ENCODE measurements around the gene AGAP3. TPM values are rescaled to one million over a fixed set of nuclear protein-coding genes. Genes with fewer than 3 reads are reported as not detected.

AGAP3 gene
- total RNA-seq, 1 donor from 2014 or later: 152 TPM

DNA sequence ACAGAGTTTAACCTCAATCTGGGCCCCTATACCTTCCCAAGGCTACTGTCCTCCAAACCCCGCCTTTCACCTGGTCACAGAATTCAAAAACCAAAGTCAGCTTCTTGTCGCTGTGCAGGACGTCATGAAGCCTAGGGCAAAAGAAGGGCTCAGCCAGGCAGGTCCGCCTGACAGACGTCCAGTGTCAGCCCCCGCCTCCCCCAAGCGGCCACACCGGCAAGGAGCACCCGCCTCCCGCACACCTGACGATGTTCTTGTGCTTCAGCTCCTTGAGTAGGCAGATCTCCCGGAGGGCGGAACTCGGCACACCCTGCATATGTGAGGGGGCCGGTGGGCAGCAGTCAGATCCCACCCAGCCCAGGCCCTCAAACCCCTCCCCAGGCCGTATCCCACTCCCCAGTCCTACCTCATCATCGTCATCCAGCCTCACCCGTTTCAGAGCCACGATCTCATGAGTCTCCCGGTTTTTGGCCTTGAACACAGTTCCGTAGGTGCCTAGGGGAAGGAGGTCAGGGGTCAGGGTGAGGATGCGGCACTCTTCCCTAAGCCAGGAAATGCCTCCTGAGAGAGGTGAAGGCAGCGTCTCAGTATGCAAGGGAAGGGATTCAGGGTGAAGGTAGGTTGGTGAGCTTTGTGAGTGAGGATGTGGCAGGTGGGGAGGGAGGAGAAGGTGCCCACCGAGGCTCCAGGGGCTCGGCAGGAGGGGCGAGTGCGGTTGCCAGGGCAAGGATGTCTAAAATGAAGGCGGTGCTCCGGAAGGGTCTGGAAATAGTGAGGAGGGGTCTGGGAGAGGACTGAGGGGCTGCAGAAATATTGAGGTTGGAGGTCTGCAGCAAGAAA lies 29.4 kb upstream of the AGAP3 start:
- DNase-seq (no peak), ATAC-seq (no peak)
- Histone ChIP-seq H3K27ac (peak overlapping the region; percentile 98), H3K36me3 (no peaks in the 10 kb centered on the region), H3K9me3 (no peaks in the 10 kb centered on the region), H3K4me1 (peaks cover 35% of the 10 kb centered on the region), H3K27me3 (no peaks in the 10 kb centered on the region), H3K4me3 (peak overlapping the region; percentile 84)
- TF ChIP-seq, protein P1, sequence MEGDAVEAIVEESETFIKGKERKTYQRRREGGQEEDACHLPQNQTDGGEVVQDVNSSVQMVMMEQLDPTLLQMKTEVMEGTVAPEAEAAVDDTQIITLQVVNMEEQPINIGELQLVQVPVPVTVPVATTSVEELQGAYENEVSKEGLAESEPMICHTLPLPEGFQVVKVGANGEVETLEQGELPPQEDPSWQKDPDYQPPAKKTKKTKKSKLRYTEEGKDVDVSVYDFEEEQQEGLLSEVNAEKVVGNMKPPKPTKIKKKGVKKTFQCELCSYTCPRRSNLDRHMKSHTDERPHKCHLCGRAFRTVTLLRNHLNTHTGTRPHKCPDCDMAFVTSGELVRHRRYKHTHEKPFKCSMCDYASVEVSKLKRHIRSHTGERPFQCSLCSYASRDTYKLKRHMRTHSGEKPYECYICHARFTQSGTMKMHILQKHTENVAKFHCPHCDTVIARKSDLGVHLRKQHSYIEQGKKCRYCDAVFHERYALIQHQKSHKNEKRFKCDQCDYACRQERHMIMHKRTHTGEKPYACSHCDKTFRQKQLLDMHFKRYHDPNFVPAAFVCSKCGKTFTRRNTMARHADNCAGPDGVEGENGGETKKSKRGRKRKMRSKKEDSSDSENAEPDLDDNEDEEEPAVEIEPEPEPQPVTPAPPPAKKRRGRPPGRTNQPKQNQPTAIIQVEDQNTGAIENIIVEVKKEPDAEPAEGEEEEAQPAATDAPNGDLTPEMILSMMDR (IDR thresholded peaks at IDR 0.05): no peak
- intact Hi-C loops (cut with DNase I): no loop called here

DNA sequence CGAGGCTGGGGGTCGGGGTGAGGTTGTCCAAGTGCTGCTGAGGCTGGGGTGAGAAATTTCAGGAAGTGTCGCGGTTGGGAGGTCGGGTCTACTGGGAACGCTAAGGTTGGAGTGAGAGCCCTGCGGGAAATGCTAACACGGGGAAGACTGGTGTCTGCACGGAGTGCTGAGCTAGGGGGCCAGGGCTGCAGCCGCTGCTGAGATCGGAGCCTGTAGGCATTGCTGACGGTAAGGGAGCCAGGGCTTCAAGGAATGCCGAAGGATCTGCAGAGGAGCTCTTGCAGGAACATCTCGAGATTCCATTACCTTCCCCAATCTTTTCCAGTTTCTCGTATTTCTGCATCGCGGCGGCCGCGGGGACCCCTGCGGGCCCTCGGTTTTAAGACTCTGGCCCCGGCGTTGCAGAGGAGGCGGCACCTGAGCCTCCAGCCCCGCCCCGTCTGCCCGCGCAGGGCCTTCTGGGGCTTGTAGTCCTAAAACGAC lies 28.7 kb upstream of the AGAP3 start, which contains the start of gene CDK5:
TSS of gene CDK5 (minus strand) at position 392 of the 483 bp plus-strand sequence. CDS start at position 343, 49 bp downstream.
- TF ChIP-seq, protein P1 (IDR thresholded peaks at IDR 0.05): no peak
- peaks cover 36% of the 10 kb centered on the region for H3K4me1 ChIP-seq
- DNase-seq (no peak), ATAC-seq (no peak)
- H3K27me3 ChIP-seq: no peaks in the 10 kb centered on the region
- peak within 1 kb of the TSS; percentile 98 for H3K27ac ChIP-seq
- intact Hi-C loops (cut with DNase I): no loop called here
- H3K36me3 ChIP-seq: no peaks in the 10 kb centered on the region
- H3K4me3 ChIP-seq: peak within 1 kb of the TSS; percentile 84
- H3K9me3 ChIP-seq: no peaks in the 10 kb centered on the region

GRCh38 chr7:151057989-151058780 lies 28.1 kb upstream of the AGAP3 start:
- H3K4me1 ChIP-seq: peaks cover 36% of the 10 kb centered on the region
- ATAC-seq: peak; percentile 87
- intact Hi-C loops (cut with DNase I): no loop called here
- H3K27ac ChIP-seq: peak overlapping the region; percentile 98
- TF ChIP-seq, protein P1 (IDR thresholded peaks at IDR 0.05): no peak
- H3K36me3 ChIP-seq: no peaks in the 10 kb centered on the region
- H3K9me3 ChIP-seq: no peaks in the 10 kb centered on the region
- peak; percentile 99 for DNase-seq
- H3K27me3 ChIP-seq: no peaks in the 10 kb centered on the region
- peak overlapping the region; percentile 84 for H3K4me3 ChIP-seq

DNA sequence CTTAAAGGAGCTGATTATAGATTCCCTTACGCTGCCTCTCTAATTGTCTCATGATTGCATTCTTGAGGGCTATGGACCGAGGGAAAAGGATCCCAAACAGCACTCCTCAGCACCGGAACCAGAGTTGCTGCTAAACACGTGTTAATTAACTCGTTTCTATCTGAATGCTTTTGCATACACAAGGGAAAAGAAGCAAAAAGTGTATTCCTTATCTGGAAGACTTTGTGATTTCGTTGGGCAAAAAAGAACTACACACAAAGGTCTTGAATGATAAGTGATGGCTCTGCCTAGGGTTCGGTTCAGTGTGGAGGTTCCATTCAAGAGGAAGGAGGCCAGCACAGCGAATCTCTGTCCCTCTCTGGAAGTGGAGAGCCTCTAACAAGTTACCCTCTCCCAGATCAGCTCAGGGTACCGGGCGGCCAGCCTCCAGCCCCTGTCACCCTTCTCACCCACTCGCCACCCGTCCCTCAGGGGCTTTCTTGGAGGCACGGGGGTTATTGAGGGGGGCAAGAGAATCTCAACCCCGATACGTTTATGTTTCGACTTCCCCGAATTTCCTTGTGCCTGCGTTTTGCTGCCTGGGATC lies 27.4 kb upstream of the AGAP3 start:
- H3K27ac ChIP-seq: peak overlapping the region; percentile 98
- peaks cover 36% of the 10 kb centered on the region for H3K4me1 ChIP-seq
- H3K4me3 ChIP-seq: peak overlapping the region; percentile 84
- ATAC-seq (no peak), DNase-seq (no peak)
- no peaks in the 10 kb centered on the region for H3K27me3 ChIP-seq
- H3K36me3 ChIP-seq: peaks cover under 1% of the 10 kb centered on the region
- TF ChIP-seq, protein P1 (IDR thresholded peaks at IDR 0.05): no peak
- no peaks in the 10 kb centered on the region for H3K9me3 ChIP-seq
- intact Hi-C loops (cut with DNase I): no loop called here

GRCh38 chr7:151059367-151060112 lies 26.7 kb upstream of the AGAP3 start, which contains the start of gene SLC4A2:
Gene SLC4A2 (plus strand): TSS chr7:151059589. CDS start chr7:151061988, 2,399 bp downstream.
- H3K27me3 ChIP-seq: no peaks in the 10 kb centered on the region
- TF ChIP-seq, protein P1 (IDR thresholded peaks at IDR 0.05): peak; percentile 55
- H3K9me3 ChIP-seq: no peaks in the 10 kb centered on the region
- H3K4me3 ChIP-seq: peak within 1 kb of the TSS; percentile 84
- peaks cover 36% of the 10 kb centered on the region for H3K4me1 ChIP-seq
- DNase-seq (peak; percentile 93), ATAC-seq (peak; percentile 65)
- peaks cover 7% of the 10 kb centered on the region for H3K36me3 ChIP-seq
- intact Hi-C loops (cut with DNase I): no loop called here
- peak within 1 kb of the TSS; percentile 98 for H3K27ac ChIP-seq
